Esophagus squamous epithelium (tissue), 4 donors: ENCODE data around the gene KLF15.

ENCODE experiments used
- CTCF ChIP-seq, 6 experiments: fragments of 450-650 bp in 4 of 6; fragments of 200-600 bp in 2 of 6; sonication (generic) in 2 of 6; IDR thresholded peaks; one replicate each; pipeline ENCODE4 v1.5.1; 2016 to 2019; ENCODE audit warnings: antibody characterized with exemption in 6 of 6, mild to moderate bottlenecking in 4 of 6, moderate library complexity in 4 of 6
- POLR2A ChIP-seq, 4 donors: fragments of 450-650 bp; IDR thresholded peaks; one replicate each; pipeline ENCODE4 v1.6.1; 2017; ENCODE audit warnings: antibody characterized with exemption in 4 of 4, mild to moderate bottlenecking in 4 of 4, moderate library complexity in 3 of 4

GRCh38 chr3:126370606-126371005 is 13.4 kb upstream of the KLF15 start:
- TF ChIP-seq POLR2A (IDR thresholded peaks at IDR 0.05) (no peak), CTCF (IDR thresholded peaks at IDR 0.05) (no peak)
